Panc1 (cell line): ENCODE results near the gene MYLK. TPM values are rescaled to one million over a fixed set of nuclear protein-coding genes. Genes with fewer than 3 reads are reported as not detected.

Source experiments
- ATAC-seq: fragments of 200-7000 bp; cut with Tn5 transposase; 2 replicates; pipeline ENCODE4 v1.9.1; 2020; ENCODE audit warnings: mild to moderate bottlenecking, moderate library complexity
- BruUV-seq: library from RNA; stranded (reverse); fragments of 400-500 nt; replicated peaks from 2 replicates; lab custom pipeline; 2021; lab: Mats Ljungman, UMichigan
- CTCF ChIA-PET: fragments of 300-600 bp; sonication (Branson Sonifier 250); formaldehyde crosslinking; loops from one replicate; lab custom pipeline; 2022; ENCODE audit warnings: antibody characterized with exemption; lab: Charles Lee
- POLR2A ChIA-PET: fragments of 300-600 bp; sonication (Branson Sonifier 250); formaldehyde crosslinking; loops from one replicate; lab custom pipeline; 2022; ENCODE audit warnings: antibody characterized with exemption; lab: Charles Lee
- DNase-seq: peaks from one replicate; pipeline ENCODE4 v3.0.0-alpha.2; 2010; ENCODE audit warnings: low read depth, low spot score
- H3K27ac ChIP-seq: 2 replicates; pipeline ENCODE4 v1.5.1; 2011; ENCODE audit warnings: mild to moderate bottlenecking, low read length, inconsistent platforms
- H3K27me3 ChIP-seq: fragments of 200-500 bp; sonication (Bioruptor generic); 2 replicates; pipeline ENCODE4 v1.6.0; 2014; ENCODE audit warnings: low read length, inconsistent platforms; ENCODE audit not compliant: control insufficient read depth, insufficient read depth
- H3K36me3 ChIP-seq: fragments of 200-500 bp; sonication (Bioruptor generic); 2 replicates; pipeline ENCODE4 v1.5.1; 2014; ENCODE audit warnings: inconsistent platforms, mild to moderate bottlenecking, low read length, moderate library complexity; ENCODE audit not compliant: control insufficient read depth, insufficient read depth
- H3K4me1 ChIP-seq: 2 replicates; pipeline ENCODE4 v1.5.1; 2011; ENCODE audit warnings: inconsistent platforms, mild to moderate bottlenecking, low read length, moderate library complexity; ENCODE audit not compliant: control insufficient read depth, insufficient read depth
- H3K4me3 ChIP-seq, 2 experiments: 2 replicates each; pipeline ENCODE4 v1.5.1; 2011 to 2012; ENCODE audit warnings: low read depth in 2 of 2, low read length in 2 of 2, mild to moderate bottlenecking in 2 of 2, inconsistent platforms in 1 of 2, moderate library complexity in 1 of 2
- H3K9me3 ChIP-seq: fragments of 200-500 bp; sonication (Bioruptor generic); 2 replicates; pipeline ENCODE4 v1.5.1; 2014; ENCODE audit warnings: low read depth, mild to moderate bottlenecking, inconsistent platforms, low read length, moderate library complexity; ENCODE audit not compliant: control insufficient read depth, insufficient read depth
- POLR2AphosphoS5 ChIP-seq: IDR thresholded peaks from 2 replicates; pipeline ENCODE4 v1.6.1; 2012; ENCODE audit warnings: mild to moderate bottlenecking, low read depth, low read length, moderate library complexity
- SIN3A ChIP-seq: IDR thresholded peaks from 2 replicates; pipeline ENCODE4 v1.6.1; 2012; ENCODE audit warnings: low read depth, mild to moderate bottlenecking, low read length, moderate library complexity, borderline replicate concordance; ENCODE audit not compliant: insufficient read depth
- TCF7L2 ChIP-seq: IDR thresholded peaks from 2 replicates; pipeline ENCODE4 v1.6.1; 2011; ENCODE audit warnings: mild to moderate bottlenecking, low read depth, low read length, inconsistent platforms
- in situ Hi-C: cut with HindIII; loops from 2 replicates; pipeline ENCODE4 v1.10.0; 2016; ENCODE audit warnings: low sequenced_read_pairs, low pct_unique_long_range_greater_than_20kb
- intact Hi-C: fragments of 100-400 bp; cut with micrococcal nuclease; formaldehyde crosslinking; loops from one replicate; pipeline ENCODE4 v1.10.0; 2022; ENCODE audit not compliant: unreplicated experiment
- total RNA-seq: library from RNA; stranded (reverse); gene quantifications from one replicate; pipeline ENCODE4 v1.2.1, GENCODE V29; 2021; ENCODE audit not compliant: unreplicated experiment
- TF ChIP-seq, protein P1 (sequence below), 2 experiments: IDR thresholded peaks; 2 replicates each; pipeline ENCODE4 v1.6.1; 2011 to 2012; ENCODE audit warnings: low read depth in 2 of 2, control low read depth in 1 of 2, low read length in 1 of 2, mild to moderate bottlenecking in 1 of 2, moderate library complexity in 1 of 2; ENCODE audit not compliant: insufficient read depth in 1 of 2
- TF ChIP-seq, protein P2 (sequence below): fragments of 450-650 bp; IDR thresholded peaks from 2 replicates; pipeline ENCODE4 v1.5.1; 2017; ENCODE audit warnings: mild to moderate bottlenecking

MYLK gene
- total RNA-seq, 1 experiment from 2014 or later: 29.7 TPM

DNA sequence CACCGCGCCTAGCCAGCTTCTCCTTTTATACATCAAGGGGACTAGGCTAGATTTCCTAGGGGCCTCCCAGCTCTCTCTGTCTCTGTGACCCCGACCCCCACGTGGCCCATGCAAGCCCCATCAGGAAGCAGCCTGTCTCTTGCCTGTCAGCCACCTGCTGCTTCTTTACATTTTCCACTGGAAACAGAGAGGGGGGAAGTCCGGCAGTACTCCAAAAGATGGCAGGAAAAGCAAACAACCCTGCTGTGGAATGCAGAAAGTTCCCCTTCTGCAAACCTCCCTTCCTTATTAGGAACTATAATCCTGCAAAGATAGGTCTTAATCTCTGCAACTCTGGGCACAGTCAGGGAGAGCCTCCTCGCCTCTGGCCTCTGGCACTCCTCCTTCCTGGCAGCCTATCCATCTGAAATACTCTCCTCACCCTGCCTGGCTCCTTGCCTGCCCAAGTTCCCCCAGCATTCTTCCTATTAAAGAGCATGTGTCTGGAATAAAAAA is 251.9 kb downstream of the MYLK start:
- Histone ChIP-seq H3K36me3 (no peaks in the 10 kb centered on the region), H3K4me3 (no peak overlapping the region), H3K27me3 (no peaks in the 10 kb centered on the region), H3K4me1 (0 out of 2 replicates have a peak, but pooled peaks cover 5% of the 10 kb centered on the region), H3K9me3 (no peaks in the 10 kb centered on the region), H3K27ac (no peak overlapping the region)
- in situ Hi-C loops (no loop called here), intact Hi-C loops (no loop called here)
- peak; percentile 72 for ATAC-seq
- no TSS peak for BruUV-seq
- ChIA-PET CTCF (no interaction called here), POLR2A (no interaction called here)
- DNase-seq: no peak
- TF ChIP-seq, protein P1, sequence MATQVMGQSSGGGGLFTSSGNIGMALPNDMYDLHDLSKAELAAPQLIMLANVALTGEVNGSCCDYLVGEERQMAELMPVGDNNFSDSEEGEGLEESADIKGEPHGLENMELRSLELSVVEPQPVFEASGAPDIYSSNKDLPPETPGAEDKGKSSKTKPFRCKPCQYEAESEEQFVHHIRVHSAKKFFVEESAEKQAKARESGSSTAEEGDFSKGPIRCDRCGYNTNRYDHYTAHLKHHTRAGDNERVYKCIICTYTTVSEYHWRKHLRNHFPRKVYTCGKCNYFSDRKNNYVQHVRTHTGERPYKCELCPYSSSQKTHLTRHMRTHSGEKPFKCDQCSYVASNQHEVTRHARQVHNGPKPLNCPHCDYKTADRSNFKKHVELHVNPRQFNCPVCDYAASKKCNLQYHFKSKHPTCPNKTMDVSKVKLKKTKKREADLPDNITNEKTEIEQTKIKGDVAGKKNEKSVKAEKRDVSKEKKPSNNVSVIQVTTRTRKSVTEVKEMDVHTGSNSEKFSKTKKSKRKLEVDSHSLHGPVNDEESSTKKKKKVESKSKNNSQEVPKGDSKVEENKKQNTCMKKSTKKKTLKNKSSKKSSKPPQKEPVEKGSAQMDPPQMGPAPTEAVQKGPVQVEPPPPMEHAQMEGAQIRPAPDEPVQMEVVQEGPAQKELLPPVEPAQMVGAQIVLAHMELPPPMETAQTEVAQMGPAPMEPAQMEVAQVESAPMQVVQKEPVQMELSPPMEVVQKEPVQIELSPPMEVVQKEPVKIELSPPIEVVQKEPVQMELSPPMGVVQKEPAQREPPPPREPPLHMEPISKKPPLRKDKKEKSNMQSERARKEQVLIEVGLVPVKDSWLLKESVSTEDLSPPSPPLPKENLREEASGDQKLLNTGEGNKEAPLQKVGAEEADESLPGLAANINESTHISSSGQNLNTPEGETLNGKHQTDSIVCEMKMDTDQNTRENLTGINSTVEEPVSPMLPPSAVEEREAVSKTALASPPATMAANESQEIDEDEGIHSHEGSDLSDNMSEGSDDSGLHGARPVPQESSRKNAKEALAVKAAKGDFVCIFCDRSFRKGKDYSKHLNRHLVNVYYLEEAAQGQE (IDR thresholded peaks at IDR 0.05; ENCODE audit: insufficient read depth in 1 of 2, low read depth in 2 of 2, low read length in 1 of 2): no peak
- TF ChIP-seq POLR2AphosphoS5 (no peak), SIN3A (no peak), TCF7L2 (no peak)
- TF ChIP-seq, protein P2, sequence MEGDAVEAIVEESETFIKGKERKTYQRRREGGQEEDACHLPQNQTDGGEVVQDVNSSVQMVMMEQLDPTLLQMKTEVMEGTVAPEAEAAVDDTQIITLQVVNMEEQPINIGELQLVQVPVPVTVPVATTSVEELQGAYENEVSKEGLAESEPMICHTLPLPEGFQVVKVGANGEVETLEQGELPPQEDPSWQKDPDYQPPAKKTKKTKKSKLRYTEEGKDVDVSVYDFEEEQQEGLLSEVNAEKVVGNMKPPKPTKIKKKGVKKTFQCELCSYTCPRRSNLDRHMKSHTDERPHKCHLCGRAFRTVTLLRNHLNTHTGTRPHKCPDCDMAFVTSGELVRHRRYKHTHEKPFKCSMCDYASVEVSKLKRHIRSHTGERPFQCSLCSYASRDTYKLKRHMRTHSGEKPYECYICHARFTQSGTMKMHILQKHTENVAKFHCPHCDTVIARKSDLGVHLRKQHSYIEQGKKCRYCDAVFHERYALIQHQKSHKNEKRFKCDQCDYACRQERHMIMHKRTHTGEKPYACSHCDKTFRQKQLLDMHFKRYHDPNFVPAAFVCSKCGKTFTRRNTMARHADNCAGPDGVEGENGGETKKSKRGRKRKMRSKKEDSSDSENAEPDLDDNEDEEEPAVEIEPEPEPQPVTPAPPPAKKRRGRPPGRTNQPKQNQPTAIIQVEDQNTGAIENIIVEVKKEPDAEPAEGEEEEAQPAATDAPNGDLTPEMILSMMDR: no peak

DNA sequence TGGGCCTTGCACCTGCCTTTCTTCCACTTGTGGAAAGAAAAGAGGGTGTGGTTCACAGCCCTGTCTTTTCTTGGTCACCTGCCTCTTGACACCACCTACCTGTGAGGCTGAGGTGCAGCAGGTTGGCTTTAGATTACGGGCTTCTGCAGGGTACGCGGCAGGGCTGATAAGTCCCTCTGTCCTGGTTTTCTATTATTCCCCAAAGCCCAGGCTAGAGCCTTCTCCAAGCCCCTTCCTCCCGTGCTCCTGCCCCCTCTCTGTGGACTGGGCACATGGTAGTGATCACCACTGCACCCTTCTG is 254.4 kb downstream of the MYLK start:
- POLR2A ChIA-PET: no interaction called here
- intact Hi-C loops: no loop called here
- no peaks in the 10 kb centered on the region for H3K9me3 ChIP-seq
- in situ Hi-C loops: no loop called here
- CTCF ChIA-PET: no interaction called here
- H3K27me3 ChIP-seq: no peaks in the 10 kb centered on the region
- DNase-seq: no peak
- H3K27ac ChIP-seq: no peak overlapping the region
- no peaks in the 10 kb centered on the region for H3K36me3 ChIP-seq
- no peak for ATAC-seq
- BruUV-seq: no TSS peak
- TF ChIP-seq SIN3A (no peak), TCF7L2 (no peak), POLR2AphosphoS5 (no peak)
- TF ChIP-seq, protein P2: no peak
- TF ChIP-seq, protein P1 (IDR thresholded peaks at IDR 0.05; ENCODE audit: insufficient read depth in 1 of 2, low read depth in 2 of 2, low read length in 1 of 2): no peak
- H3K4me1 ChIP-seq: 0 out of 2 replicates have a peak, but pooled peaks cover 5% of the 10 kb centered on the region
- H3K4me3 ChIP-seq: no peak overlapping the region
